HG03575 (cell line): ENCODE measurements around the gene CARD19.

Experiments used
- ATAC-seq: cut with Tn5 transposase; IDR thresholded peaks from one replicate; pipeline ENCODE4 v1.9.1; 2021; ENCODE audit not compliant: unreplicated experiment, insufficient number of reproducible peaks, low FRiP score; ENCODE audit errors: extremely low read depth

CARD19 gene

DNA sequence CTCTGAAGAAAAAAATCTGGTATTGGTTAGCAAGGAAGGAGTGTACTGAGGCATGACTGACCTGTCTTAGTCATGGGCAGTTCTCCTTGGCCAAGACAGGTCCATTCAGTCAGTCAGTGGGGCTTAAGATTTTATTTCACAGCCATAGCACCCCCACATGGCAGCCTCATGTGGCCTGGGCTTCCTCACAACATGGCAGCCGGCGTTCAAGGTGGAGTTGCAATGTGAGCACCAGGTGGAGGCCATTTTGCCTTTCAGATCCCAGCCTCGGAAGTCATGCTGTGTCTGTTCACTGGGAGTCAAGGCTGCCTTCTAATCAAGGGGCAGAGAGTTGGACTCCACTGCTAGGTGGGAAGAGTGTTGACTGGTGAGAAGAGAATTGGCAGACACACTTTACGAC is 10.3 kb upstream of the CARD19 start:
- no peak for ATAC-seq

DNA sequence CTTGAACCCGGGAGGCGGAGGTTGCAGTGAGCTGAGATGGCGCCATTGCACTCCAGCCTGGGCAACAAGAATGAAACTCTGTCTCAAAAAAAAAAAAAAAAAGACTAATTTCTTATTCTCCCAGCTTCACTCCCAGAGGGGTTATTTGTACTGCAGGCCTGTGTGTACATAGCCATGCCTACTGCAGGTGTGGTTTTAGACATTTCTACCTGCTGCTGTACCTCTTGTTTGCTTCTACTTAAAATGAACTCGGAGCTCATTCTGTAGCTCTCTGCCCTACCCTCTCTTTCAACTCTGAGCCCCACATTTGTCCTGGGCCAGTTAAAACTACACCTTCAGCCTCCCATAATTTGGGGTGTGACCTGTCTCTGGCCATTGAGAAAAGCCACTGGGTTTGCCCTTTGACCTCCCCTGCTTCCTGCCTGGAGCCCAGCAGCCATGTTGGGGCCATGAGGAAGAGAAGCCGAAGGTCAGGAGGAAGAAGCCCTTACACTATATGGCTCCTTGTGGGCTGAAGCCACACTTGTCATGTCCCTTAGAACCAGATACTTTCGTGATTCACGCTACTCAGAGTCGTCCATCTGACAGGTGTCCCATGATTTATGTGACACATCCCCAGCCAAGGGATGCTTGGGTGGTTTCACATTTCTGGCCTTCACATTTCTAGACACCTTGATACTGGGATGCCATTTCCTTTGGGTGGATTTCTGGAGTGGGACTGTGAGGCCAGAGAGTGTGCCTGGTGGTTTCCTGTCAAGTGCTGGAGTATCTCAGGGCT is 9.4 kb upstream of the CARD19 start:
- no peak for ATAC-seq

DNA sequence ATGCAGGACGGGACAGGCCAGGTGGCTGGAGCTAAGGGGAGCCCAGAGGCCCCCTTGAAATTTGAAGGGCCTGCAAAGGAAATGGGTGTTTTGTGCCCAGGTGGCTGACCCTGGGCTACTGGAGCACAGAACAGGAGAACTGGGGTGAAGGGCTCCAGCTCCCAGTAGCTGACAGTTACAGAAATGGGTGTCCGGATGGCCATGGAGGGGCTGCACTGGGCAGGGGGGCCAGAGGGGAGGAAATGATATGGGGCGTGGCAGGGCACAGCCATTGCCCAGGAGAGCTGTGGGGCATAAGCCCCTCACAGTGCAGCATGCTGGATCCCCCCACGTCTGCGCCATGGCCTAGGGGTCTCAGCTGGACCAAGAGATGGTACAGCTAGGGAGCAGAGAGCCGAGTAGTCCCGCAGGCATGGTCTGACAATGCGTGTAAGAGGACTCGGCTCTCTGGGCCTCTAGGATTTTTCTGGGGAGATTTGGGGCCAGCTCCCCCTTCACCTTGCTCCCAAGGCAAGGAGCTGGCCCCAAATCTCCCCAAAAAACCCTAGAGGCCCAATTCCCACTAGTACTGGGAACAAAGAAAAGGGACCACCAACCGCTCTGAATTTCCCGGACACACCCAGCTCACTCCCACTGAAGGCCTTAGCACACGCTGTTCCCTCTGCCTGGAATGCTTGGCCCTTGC is 7.9 kb upstream of the CARD19 start:
- no peak for ATAC-seq

DNA sequence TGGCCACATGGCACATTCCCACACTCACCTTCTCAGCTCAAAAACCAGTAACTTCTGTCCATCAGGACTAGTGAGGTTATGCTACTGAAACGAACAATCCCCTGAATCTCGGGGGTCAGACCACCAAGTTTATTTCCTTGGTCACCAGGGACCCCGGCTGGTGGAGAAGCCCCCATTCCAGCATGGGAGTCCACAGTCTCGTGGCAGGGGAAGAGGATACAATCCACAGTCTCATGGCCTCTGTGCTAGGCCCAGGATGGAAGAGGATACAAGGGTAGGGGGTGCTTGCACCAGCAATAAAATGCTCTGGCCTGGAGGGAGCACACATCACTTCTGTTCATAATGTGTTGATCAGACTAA is 7.4 kb upstream of the CARD19 start:
- ATAC-seq = no peak

DNA sequence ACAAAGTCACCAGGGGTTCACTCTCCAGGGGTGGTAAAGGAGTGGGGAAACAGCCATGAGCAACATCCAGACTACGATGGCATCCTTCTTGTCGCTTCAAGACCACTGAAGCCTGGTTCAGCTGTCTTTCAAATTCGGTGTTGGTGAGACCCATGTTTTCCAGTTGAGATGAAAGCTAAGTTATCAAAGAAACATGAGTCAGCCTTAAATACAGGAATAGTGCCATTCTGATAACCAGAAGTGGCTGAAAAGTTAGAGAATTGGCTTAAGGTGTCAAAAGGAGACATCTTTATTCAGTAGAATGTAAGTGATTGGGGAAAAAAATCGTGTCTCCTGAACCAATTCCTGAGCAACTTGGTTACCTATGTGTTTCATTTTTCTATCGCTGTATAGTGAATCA is 7.0 kb upstream of the CARD19 start:
- no peak for ATAC-seq

DNA sequence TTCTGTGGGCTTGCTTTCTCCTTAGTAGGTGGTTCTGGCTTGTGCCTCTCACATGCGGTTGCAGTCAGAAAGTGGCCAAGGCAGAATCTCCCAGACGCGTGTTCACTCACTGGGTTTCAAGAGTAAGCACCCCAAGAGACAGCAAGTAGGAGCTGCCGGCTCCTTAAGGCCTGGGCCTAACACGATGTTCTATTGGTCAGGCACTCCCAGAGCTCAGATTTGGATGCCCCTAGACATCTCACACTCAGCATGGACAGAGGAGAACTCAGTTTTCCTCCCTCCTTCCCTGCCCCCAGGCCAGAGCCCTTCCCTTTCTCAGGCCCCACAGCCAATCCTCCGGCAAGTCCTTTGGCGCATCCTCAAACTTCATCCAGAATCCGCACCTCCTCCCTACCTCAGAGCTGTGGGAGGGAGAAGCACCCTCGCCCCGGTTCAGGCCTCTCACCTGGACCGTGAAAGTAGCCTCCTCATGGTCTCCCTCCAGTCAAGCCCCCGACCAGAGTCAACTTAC is 6.5 kb upstream of the CARD19 start:
- ATAC-seq = no peak

DNA sequence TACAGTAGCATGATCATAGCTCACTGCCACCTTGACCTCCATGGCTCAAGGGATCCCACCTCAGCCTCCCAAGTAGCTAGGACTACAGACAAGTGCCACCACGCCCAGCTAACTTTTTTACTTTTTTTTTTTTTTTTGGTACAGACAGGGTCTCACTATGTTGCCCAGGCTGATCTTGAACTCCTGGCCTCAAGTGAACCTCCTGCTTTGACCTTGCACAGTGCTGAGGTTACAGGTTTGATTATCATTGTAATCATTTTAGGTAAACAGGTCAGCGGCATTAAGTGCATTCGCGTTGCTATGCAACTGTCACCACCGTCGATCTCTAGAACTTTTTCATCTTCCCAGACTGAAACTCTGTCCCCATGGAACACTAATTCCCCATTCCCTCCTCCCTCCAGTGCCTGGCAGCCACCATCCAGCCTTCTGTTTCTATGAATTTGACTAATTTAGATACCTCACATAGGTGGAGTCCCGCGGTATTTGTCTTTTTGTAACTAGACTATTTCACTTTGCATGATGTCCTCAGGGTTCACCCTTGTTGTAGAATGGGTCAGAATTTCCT is 5.8 kb upstream of the CARD19 start:
- no peak for ATAC-seq

DNA sequence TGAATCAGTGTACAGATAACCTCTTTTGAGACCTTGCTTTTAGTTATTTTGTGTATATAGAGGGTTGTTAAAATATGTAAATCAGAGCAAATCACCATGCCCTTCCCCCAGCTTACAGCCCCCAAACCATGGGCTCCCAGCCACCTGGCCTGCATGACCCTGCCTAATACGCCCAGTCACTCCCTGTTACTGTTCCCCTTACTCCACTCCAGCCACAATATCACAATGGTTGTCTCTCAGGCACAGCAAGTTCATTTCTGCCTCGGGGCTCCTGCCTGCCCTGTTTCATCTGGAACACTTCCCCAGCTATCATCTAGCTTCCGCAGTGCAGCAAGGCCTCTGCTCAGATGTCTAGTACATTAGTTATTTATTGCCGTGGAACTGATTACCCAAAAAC is 5.0 kb upstream of the CARD19 start:
- ATAC-seq = no peak

DNA sequence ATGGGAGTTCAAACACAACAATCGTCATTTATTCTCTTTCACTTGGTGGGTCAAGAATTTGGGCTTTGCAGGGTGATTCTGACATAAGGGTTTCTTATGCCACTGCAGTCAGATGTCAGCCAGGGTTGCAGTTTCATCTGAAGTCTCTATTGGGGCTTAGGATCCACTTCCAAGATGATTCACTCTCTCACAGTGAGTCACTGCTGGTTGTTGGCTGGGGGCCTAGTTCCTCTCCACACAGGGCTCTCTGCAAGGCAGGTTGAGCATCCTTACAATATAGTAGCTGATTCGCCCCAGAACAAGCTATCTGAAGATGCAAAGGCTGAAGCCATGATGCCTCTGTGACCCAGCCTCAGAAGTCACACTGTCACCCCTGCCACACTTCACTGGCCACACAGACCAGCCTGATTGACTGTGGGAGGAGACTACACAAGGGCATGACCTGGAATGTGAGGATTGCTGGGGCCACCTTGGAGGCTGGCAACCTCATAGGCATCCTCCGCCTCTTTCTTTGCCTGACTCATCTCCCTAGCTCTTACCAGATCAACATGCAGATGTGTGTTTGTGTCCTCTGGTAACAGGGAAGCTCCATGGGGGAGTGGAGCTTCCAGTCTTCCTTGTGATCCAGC is 4.5 kb upstream of the CARD19 start:
- no peak for ATAC-seq

DNA sequence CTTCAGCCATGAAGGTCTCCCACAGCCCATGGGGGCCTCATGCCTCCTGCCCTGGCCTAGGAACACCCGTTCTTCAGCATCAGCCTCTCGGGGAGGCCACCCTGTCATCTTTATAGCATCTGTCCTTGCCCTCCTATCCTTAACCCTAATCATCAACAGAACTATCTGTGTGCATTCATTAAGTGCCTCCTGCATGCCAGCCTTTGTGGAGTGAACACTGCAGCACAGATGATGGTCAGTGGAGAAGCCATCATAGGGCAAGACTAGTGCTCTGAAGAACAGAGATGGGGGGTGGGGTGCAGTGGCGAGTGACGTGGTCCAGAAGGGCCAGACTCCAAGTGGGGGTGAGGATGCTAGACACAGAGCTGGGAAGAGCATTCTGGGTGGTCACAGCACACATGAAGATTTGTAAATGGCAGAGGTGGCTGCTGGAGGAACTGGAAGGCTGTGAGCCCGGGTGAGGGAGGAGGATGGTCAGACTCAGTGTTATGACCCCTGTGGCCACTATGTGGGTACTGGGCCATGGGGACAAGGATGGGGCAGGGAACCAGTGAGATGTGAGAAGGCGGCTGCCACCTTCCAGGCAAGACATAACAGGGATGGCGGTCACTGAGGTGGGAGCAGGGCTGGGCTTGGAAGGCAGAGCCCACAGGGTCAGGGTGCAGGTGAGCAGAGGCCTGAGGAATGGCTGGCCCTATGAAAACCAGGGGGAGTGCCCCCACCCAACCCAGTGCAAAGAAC is 3.6 kb upstream of the CARD19 start:
- no peak for ATAC-seq

DNA sequence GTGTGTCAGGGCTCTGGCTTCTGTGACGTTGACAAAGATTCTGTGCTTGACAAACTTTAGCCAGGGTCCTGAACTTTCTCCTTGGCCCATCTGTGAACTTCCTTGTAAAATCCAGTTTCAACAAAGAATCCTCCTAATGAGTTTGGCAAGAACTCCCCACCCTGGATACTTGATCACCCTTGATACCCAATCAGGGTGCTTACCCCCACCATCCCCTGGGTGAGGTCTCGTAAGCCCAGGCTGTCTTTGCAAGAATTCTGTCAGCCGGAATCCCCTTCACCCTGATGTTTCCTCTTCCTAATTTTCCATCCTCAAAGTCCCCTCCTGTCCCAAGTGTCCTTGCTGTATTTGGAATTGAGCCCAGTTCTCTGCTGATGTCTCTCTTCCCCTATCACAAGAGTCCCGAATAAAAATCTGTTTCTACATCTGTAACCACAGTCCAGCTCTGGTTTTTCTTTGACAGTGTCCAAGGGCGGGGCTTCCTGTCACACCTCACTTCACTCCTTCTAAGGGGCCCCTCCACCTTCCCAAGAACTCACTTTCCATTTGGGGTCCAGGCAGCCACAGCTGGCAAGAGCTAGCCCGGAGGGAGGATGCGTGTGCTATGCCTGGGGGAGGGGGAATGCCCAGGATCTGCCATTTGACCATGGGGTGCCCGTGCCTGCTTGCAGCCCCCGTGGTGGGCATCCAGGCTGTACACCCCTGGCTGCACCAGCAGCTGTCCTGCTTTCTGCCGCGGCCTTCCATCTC is 2.7 kb upstream of the CARD19 start:
- no peak for ATAC-seq

DNA sequence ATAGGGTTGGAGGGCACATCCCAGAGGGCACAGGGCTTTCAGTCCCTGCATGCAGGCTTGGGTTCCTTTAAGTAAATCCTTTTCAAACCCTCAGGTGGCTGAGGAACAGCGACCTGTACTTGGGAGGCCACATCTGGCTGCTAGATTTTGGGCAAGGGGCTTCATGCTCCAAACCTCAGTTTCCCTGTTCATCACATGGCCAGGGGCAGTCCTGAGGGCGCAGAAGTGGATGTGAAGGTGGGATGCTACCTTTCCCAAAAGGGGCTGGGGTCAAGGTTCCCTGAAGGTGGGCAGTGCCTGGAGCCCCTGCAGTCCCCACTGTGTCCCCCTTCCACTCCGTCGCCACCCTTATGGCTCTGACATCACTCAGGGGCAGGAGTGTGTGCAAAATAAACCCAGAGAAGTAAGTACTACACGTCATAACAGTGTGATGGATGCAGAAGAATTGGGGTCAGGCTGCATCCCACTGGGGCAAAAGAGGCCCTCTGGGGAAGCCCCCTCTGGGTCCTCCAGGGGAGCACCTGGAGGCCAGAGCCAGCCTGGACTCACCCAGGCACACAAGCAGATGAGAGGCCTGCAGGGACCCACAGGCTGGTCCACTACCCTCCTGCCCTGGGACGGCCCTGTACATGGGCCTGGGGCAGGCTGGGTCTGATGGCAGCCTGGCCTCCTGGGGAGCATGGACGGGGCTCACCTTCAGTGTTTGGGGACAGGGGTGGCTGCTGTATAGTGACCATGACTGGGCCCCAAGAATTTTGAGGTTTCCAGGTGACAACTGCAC is 1.9 kb upstream of the CARD19 start:
- ATAC-seq = no peak

DNA sequence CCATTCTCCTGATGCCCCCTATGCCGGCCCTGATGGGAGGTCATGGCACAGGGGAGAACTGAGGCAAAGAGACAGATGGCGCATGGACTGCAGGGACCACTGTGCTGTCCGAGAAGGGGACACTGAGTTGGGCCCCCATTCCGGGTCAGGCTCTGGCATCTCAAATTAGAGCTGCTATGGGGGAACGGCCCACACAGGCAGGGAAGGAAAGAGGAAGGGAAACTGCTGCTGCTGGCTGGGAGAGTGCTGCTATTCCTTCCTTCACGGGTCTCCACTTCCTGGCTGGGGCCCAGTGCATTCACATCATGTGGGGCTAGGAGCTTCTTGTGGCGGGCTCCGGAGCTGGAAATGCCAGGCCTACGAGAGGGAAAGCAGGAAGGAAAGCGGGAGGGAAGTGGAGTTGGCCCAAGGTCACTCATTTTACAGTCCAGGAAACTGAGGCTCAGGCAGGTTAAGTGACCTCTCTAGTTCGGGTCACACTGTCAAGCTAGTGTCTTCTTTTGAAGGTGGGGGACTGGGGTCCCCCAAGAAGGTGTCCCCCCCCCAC is 1.3 kb upstream of the CARD19 start:
- ATAC-seq = no peak

DNA sequence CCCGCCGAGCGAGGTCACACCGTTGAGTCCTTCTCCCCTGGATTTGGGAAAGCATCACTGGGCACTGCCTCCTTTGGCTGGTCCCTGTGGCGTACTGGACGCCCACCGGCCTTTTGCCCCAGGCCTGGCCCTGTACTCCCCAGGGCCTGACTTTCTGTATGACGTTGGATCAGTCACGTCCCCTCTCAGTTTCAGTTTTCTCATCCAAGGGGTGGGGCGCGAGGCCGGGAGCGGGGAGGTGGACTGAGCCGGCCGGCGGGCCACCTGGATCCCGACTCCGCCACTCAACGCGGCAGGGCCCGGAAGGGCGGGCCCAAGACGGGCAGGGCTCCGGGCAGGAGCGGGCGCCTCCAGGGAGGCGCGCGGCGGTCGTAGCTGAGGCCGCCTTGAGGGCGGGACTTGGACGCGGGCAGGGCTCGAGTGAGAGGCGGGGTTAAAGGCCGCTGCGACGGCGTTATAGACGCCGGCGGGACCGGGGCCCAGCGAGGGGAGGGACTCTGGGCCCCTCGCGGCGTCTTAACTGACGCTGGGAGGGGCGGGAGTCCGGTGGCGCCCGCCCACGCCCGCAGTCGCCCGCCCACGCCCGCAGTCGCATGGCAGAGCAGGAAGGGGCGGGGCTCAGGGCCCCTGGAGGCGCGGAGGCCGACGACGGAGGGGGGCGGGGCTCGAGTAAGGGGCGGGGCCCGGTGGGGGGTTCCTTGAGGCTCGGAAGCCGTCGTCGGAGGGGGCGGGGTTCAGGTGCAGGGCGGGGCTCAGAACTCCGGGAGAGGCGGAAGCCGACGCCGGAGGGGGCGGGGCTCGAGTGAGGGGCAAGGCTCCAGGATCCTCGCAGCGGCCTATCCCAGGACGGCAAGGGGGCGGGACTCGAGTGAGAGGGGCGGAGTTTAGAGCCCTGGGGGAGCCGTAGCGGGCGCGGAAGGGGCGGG is 549 bp upstream of the CARD19 start:
- ATAC-seq = no peak

DNA sequence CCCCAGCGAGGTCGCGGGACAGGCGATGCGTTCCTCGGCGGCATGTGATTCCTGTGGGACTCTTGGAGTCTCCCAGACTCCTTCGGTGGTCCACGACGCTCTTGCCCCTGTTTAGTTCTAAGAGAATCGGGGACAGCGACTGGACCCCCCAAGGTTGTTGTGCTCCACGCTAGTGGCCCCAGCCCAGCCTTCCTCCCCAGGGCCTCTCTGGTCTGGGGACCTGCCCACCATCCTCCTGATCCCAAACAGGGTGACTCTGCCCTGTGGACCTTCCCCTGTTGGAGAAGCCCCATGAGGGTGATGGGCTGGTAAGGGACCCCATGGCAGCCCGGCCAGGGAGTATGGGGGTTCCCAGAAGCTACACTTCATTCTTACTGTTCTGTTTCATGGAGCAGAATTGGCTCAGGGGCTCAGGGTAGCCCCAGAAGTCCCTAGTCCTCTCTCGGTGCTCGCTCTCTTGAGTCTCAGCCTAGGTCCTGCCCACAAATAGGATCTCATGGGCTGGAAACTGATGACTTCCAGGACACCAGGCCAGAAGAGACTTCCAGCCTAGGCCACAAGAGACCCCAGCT is 880 bp downstream of the CARD19 start:
- ATAC-seq = no peak

DNA sequence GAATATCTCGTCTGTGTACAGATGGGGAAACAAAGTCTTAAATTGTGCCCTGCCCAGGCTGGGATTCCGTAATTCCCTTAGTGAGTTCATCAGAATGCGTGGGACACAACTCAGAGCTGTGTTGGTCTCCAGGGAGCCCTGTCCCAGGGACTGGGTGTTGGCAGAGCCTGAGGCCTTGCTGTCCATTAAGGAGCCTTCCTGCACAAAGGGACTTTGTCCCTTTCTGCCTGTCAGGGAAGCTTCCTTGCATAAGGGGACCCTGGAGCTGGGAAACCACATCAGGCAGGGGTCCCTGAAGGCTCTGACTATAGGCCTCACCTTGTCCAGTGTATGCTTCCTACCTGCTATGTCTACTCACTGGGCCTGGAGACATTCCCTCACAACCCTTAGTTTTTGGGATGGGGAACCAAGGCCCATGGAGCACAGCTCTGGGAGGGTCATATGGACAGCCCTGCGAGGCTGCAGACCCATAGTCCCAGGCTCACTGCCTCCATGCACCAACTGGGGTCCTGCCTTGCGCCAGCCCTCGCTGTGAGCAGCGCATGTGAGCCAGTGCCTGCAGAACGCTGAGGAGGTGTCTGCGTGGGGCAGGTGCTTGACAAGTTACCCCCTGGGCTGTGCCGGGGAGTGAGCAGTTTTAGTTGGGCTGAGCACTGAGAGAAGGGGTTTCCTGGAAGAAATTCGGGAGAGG is 1.6 kb downstream of the CARD19 start:
- no peak for ATAC-seq
